Measurements from ENCODE around the gene RSPH3.

RSPH3 gene

GRCh38 chr6:159005436-159005835 lies 5.4 kb upstream of the RSPH3 start:
- TF ChIP-seq GATA2 (IDR thresholded peaks at IDR 0.05; ENCODE audit: low read depth, low read length), result no peak
- TF ChIP-seq GATA3 (IDR thresholded peaks at IDR 0.05; ENCODE audit: low read depth, low read length), result no peak

- TF ChIP-seq GATA3 (IDR thresholded peaks at IDR 0.05; ENCODE audit: low read depth, low read length), result no peak
- TF ChIP-seq GATA2 (IDR thresholded peaks at IDR 0.05; ENCODE audit: low read depth, low read length), result no peak
Measured at GRCh38 chr6:159004592-159004991, 4.6 kb upstream of the RSPH3 start.

GRCh38 chr6:159002432-159003155 lies 2.6 kb upstream of the RSPH3 start:
- TF ChIP-seq GATA3 (IDR thresholded peaks at IDR 0.05; ENCODE audit: low read depth, low read length) (no peak), GATA2 (IDR thresholded peaks at IDR 0.05; ENCODE audit: low read depth, low read length) (no peak)

GRCh38 chr6:158999154-158999665 lies 792 bp downstream of the RSPH3 start:
- TF ChIP-seq GATA3 (IDR thresholded peaks at IDR 0.05; ENCODE audit: low read depth, low read length) (no peak), GATA2 (IDR thresholded peaks at IDR 0.05; ENCODE audit: low read depth, low read length) (no peak)

GRCh38 chr6:158996856-158997255 lies 3.1 kb downstream of the RSPH3 start:
- TF ChIP-seq GATA2 (IDR thresholded peaks at IDR 0.05; ENCODE audit: low read depth, low read length) (no peak), GATA3 (IDR thresholded peaks at IDR 0.05; ENCODE audit: low read depth, low read length) (no peak)

GRCh38 chr6:158993639-158994038 lies 6.4 kb downstream of the RSPH3 start:
- TF ChIP-seq GATA2 (IDR thresholded peaks at IDR 0.05; ENCODE audit: low read depth, low read length) (no peak), GATA3 (IDR thresholded peaks at IDR 0.05; ENCODE audit: low read depth, low read length) (no peak)

GRCh38 chr6:158991017-158991723 lies 8.8 kb downstream of the RSPH3 start:
- no peak for TF ChIP-seq GATA2 (IDR thresholded peaks at IDR 0.05; ENCODE audit: low read depth, low read length)
- no peak for TF ChIP-seq GATA3 (IDR thresholded peaks at IDR 0.05; ENCODE audit: low read depth, low read length)

- no peak for TF ChIP-seq GATA3 (IDR thresholded peaks at IDR 0.05; ENCODE audit: low read depth, low read length)
- no peak for TF ChIP-seq GATA2 (IDR thresholded peaks at IDR 0.05; ENCODE audit: low read depth, low read length)
Measured at GRCh38 chr6:158988477-158988876, 11.5 kb downstream of the RSPH3 start.

- TF ChIP-seq GATA3 (IDR thresholded peaks at IDR 0.05; ENCODE audit: low read depth, low read length), result no peak
Measured at GRCh38 chr6:158987657-158988056, 12.3 kb downstream of the RSPH3 start.

GRCh38 chr6:158978757-158979156 lies 21.2 kb downstream of the RSPH3 start:
- TF ChIP-seq GATA3 (IDR thresholded peaks at IDR 0.05; ENCODE audit: low read depth, low read length) (no peak), GATA2 (IDR thresholded peaks at IDR 0.05; ENCODE audit: low read depth, low read length) (no peak)

GRCh38 chr6:158977382-158977781 lies 22.6 kb downstream of the RSPH3 start:
- TF ChIP-seq GATA2 (IDR thresholded peaks at IDR 0.05; ENCODE audit: low read depth, low read length), result no peak

GRCh38 chr6:158972241-158973233 lies 27.5 kb downstream of the RSPH3 start:
- TF ChIP-seq GATA2 (IDR thresholded peaks at IDR 0.05; ENCODE audit: low read depth, low read length) (no peak), GATA3 (IDR thresholded peaks at IDR 0.05; ENCODE audit: low read depth, low read length) (no peak)

- TF ChIP-seq GATA3 (IDR thresholded peaks at IDR 0.05; ENCODE audit: low read depth, low read length), result no peak
Measured at GRCh38 chr6:158970640-158971275, 29.2 kb downstream of the RSPH3 start.

GRCh38 chr6:158969148-158969547 lies 30.9 kb downstream of the RSPH3 start:
- TF ChIP-seq GATA2 (IDR thresholded peaks at IDR 0.05; ENCODE audit: low read depth, low read length), result no peak
- no peak for TF ChIP-seq GATA3 (IDR thresholded peaks at IDR 0.05; ENCODE audit: low read depth, low read length)
